Choroid plexus epithelial cell (primary cell): ENCODE results near the gene PKD1L1.
A peak's percentile ranks its signal among the peaks of the same experiment; 100 is the strongest.

Source experiments
- DNase-seq: peaks from one replicate; pipeline ENCODE4 v3.0.0-alpha.2; 2010; ENCODE audit warnings: low read depth
- H3K4me3 ChIP-seq: 2 replicates; pipeline ENCODE4 v1.5.1; 2011; ENCODE audit warnings: low read depth, mild to moderate bottlenecking, control low read depth, low read length, moderate library complexity
- TF ChIP-seq, protein P1 (sequence below): conservative IDR thresholded peaks from 2 replicates; pipeline ENCODE4 v1.5.1; 2011; ENCODE audit warnings: low read depth, mild to moderate bottlenecking, control low read depth, inconsistent platforms, low read length, moderate library complexity

PKD1L1 gene

DNA sequence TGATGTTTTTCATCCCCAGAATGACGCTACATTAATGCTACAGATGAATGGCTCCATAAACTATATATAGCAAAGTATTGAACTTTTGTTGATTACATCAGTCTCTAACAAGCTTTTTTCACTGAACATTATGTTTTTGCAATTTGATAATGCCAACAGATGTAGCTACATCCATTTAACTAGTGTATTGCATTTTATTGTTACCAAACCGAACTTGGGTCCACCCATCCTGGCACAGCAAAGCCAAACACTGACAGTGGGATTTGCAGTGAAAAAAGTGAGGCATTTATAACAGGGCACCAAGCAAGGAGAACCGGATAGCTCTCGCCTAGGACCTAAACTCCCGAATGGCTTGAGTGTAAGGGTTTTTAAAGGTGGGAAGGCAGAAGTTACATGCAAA is 183.5 kb downstream of the PKD1L1 start:
- DNase-seq, result no peak
- TF ChIP-seq, protein P1, sequence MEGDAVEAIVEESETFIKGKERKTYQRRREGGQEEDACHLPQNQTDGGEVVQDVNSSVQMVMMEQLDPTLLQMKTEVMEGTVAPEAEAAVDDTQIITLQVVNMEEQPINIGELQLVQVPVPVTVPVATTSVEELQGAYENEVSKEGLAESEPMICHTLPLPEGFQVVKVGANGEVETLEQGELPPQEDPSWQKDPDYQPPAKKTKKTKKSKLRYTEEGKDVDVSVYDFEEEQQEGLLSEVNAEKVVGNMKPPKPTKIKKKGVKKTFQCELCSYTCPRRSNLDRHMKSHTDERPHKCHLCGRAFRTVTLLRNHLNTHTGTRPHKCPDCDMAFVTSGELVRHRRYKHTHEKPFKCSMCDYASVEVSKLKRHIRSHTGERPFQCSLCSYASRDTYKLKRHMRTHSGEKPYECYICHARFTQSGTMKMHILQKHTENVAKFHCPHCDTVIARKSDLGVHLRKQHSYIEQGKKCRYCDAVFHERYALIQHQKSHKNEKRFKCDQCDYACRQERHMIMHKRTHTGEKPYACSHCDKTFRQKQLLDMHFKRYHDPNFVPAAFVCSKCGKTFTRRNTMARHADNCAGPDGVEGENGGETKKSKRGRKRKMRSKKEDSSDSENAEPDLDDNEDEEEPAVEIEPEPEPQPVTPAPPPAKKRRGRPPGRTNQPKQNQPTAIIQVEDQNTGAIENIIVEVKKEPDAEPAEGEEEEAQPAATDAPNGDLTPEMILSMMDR, result no peak

DNA sequence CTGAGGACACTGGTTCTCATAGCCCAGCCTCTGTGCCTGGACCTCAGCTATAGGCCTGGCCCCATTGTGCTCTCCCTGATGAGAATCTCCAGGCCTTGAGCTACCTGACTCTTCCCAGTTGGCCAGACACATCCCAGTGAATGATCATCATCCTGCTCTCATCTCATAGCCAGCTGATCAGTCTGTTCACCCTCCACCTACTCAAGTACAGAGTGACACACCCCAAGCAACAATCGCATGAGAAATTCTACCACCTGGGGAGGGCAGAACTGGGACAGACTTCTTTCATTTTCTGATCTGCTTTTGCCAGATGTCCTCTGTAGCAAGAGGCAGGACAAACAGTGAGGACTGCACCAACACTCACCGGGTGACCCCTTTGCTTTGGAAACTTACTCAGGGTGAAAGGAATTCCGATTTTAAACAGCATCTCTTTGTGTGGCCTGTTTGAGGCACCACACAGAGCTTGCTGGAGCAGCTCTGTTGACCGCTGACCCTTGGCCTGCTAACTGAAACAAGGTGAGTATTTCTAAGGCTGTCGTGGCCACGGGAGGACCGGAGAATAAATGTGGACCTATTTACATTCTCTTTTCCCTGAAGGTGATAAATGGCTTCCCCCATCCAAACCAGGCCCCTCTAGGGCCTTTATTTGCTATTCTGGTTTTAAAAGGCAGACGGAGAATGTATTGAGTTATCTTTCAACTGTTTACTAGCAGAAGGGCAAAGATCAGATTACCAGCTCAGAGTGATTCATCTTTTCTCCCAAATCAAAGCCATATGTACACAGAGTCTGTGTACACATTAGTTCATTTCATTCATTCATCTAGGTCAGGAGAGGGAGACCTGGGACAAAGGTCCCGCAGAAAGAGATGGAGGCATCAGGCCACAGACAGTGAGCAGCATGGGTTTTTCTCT is 184.9 kb downstream of the PKD1L1 start:
- H3K4me3 ChIP-seq, result no peak overlapping the region
- TF ChIP-seq, protein P1, result no peak
- DNase-seq, result peak; percentile 87

More for the DNA sequence above, 183.5 kb downstream of the PKD1L1 start:
- H3K4me3 ChIP-seq, result no peak overlapping the region

DNA sequence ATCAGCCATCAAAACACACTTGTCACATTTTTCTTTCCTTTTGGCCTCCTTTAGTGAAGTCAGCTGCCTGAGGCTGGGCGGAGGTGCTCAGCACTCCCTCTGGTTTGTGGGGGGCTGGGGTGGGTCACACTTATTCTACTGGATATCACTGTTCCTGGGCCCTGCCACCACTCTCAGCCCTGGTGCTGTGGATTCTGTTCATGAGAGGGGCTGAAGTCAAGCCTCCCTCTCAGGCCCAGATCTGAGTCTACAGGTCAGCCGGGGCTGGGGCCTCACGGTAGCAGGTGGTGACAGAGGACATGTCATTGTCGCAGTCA is 185.6 kb downstream of the PKD1L1 start:
- TF ChIP-seq, protein P1, result no peak
- no peak overlapping the region for H3K4me3 ChIP-seq
- no peak for DNase-seq

DNA sequence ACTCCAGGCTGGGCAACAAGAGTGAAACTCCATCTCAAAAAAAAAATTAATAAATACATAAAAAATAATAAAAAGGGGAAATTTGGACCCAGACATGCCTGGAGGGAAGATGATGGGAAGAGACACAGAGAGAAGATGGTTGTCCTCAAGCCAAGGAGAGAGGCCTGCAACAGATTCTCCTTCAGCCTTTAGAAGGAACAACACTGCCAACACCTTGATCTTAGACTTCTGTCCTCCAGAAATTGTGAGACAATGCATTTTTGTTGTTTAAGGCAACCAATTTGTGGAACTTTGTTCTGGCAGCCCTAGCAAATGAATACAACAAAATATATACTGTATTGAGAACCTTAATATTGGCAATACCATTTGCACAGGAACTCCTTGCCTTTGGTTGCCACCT is 186.1 kb downstream of the PKD1L1 start:
- no peak for DNase-seq
- TF ChIP-seq, protein P1, result no peak
- no peak overlapping the region for H3K4me3 ChIP-seq

DNA sequence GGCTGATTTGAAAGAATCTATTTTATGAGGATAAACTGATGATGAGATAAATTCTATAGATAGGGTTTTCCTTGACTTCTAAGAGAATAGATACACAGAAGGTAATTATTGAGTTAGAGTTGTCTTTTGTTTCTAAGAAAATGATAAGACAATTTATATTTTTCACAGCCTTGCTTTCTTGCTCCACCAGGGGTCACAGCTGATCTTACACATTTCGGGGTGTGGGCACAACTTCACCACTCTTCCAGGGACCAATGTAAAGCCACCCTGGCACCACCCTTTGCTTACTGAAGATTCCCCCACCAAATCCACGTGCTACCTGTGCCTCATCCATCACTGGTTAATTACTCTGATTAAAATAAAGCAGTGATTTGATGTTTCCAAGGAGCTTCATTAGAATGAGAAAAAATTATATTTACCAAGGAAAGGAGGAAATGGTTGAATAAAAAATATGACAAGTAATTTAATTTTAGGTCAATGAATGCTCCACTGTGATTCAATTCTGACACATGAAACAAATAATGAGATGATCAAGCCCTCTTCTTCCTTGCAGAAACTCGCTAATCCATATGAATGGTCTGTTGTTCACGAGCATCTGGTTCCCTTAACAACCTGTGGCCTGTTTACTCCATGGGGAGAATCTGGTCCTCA is 189.1 kb downstream of the PKD1L1 start:
- TF ChIP-seq, protein P1, result peak; percentile 57

DNA sequence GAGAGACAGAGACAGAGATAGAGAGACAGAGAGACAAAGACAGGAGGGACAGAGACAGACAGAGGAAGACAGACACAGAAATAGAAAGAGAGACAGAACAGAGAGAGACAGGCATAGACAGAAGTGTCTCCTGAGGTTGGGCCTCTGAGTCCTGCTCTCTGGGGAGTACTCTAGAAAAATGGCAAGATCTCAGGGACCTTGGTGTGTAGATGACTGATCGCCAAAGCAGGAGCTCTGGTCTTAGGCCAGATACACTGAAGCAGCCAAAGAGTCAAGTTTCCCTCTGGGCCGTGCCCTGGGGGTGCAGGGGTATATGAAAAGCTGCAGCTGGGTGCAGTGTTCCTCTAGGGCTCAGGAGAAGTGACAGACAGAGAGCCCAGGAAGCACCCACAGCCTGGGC is 189.7 kb downstream of the PKD1L1 start:
- TF ChIP-seq, protein P1, result no peak
- DNase-seq, result peak; percentile 55
- H3K4me3 ChIP-seq, result no peak overlapping the region

More for the DNA sequence above, 189.1 kb downstream of the PKD1L1 start:
- H3K4me3 ChIP-seq, result no peak overlapping the region
- DNase-seq, result peak; percentile 58
